ENCODE data around the gene GSTM4.

GSTM4 gene

DNA sequence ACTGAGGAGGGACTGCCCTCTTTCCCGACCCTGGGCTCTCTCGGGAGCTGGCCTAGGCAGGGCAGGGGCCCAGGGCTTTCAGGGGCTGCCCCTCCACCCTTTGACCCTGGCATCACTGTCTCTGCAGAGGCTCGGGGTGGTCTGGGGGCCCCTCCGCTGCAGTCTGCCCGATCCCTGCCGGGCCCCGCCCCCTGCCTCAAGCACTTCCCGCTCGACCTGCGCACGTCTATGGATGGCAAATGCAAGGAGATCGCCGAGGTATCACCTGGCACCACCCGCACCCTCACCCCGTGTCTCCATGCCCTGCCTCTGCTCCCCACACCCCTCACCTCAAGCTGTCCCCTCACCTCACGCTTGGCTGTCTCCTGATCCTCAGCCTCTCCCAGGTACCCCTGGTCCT is 30.7 kb upstream of the GSTM4 start:
- no peak for DNase-seq

DNA sequence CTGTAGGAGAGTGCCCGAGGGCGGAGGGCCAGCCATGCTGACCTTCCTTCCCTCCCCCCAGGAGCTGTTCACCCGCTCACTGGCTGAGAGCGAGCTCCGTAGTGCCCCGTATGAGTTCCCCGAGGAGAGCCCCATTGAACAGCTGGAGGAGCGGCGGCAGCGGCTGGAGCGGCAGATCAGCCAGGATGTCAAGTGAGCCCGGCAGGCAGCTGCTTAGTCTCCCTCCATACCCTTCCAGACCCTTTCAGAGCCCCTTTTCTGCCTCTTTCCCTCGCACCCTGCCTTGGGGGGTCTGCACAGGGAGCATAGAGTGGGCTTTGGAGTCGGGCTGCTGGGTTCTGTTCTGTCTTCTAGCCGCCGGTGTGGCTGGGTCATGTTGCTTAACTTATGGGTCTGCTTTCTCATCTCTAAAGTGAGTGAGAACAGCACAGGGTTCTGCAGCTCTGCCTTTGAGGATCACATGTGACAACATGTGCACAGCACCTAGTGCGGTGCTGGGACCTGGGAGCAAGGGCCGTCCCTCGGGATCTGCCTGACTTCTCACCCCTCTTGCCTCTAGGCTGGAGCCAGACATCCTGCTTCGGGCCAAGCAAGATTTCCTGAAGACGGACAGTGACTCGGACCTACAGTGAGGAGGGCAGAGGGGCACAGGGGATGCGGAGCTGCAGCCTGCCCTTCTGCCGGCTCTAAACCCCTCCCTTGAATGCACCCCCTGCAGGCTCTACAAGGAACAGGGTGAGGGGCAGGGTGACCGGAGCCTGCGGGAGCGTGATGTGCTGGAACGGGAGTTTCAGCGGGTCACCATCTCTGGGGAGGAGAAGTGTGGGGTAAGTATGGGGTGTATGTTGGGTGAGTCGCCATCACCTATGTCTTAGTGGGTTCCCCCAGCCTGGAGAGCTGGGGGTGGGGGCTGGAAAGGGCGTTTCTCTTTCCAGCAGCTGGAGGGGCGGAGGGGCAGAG is 30.0 kb upstream of the GSTM4 start:
- no peak for DNase-seq

DNA sequence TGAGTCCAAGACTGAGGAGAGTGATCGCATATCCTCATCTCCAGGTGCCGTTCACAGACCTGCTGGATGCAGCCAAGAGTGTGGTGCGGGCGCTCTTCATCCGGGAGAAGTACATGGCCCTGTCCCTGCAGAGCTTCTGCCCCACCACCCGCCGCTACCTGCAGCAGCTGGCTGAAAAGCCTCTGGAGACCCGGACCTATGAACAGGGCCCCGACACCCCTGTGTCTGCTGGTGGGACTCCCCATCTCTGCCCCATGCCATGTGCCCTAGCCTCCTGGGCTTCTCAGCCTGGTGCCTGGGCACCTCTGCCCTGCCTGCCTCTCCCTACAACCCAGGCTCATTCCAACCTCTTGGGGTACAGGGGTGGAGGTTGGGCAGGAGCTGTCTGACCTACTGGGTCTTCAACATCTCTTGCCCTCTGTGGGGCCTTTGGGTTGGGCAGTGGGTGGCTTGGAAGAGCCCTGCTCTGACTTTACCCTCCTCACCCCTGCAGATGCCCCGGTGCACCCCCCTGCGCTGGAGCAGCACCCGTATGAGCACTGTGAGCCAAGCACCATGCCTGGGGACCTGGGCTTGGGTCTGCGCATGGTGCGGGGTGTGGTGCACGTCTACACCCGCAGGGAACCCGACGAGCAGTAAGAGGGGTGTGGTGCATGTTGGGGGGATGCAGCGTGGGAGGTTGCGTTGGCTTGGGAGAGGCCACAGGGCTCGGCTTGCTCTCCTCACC is 29.1 kb upstream of the GSTM4 start:
- DNase-seq, result no peak

DNA sequence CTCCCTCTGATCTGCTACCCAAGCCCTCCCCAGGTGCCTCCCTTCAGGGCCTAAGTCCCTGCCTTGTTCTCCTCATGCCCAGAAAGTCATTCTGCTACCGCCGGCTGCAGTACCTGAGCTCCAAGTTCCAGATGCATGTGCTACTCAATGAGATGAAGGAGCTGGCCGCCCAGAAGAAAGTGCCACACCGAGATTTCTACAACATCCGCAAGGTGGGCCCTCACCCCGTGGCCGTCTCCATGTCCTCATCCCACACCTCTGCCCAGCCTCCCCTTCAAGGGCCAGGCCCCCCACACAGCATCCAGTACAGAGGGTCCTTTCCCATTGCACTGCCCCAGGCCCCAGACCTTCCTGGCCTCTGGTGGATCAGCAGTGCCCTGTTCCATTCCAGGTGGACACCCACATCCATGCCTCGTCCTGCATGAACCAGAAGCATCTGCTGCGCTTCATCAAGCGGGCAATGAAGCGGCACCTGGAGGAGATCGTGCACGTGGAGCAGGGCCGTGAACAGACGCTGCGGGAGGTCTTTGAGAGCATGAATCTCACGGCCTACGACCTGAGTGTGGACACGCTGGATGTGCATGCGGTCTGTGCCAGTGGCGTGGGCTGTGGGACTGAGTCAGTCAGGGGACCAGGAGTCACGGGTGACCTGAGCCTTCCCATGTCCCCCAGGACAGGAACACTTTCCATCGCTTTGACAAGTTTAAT is 28.1 kb upstream of the GSTM4 start:
- no peak for DNase-seq

DNA sequence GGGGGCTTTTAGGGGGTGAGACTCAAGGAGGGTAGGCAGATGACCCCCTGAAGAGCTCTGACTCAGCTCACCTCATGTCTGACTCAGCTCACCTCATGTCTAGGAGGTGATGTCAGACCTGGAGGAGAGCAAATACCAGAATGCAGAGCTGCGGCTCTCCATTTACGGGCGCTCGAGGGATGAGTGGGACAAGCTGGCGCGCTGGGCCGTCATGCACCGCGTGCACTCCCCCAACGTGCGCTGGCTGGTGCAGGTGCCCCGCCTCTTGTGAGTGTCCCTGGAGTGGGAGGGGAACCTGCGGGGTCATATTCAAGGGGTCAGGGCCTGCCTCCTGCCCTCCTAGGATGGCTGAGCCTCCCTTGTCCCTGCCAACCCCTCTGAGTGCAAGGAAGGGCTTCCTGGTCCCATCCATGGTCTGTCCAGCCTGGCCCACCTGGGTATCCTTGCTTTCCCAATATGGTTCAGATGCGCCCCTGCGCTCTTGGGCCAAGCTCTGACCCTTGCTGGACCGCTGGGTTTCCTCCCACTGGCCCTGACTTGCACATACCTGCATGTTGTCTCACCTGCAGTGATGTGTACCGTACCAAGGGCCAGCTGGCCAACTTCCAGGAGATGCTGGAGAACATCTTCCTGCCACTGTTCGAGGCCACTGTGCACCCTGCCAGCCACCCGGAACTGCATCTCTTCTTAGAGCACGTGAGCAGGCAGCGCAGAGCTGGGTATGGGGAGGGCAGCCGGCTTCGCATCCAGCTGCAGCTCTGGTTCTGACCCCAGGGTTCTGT is 27.2 kb upstream of the GSTM4 start:
- no peak for DNase-seq

DNA sequence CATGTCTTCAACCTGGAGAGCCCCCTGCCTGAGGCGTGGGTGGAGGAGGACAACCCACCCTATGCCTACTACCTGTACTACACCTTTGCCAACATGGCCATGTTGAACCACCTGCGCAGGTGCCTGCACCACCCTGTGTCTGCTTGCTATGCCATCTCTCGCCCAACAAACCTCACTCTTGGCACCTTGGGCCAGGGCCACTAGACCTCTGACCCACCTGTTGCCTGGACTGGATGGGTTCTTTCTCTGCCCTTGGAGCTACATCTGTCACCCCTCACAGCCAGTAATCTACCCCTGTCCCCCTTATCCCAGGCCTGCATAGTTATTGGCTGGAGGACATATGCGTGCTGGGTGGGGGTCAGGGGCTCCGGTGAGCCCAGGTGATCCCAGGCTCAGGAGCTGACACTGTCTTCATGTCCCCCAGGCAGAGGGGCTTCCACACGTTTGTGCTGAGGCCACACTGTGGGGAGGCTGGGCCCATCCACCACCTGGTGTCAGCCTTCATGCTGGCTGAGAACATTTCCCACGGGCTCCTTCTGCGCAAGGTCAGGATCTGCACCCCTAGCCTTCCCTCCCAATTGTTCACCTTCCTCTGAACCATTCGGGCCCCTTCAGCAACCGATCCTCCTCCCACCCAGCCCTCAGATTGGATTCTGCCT is 26.4 kb upstream of the GSTM4 start:
- DNase-seq, result no peak

DNA sequence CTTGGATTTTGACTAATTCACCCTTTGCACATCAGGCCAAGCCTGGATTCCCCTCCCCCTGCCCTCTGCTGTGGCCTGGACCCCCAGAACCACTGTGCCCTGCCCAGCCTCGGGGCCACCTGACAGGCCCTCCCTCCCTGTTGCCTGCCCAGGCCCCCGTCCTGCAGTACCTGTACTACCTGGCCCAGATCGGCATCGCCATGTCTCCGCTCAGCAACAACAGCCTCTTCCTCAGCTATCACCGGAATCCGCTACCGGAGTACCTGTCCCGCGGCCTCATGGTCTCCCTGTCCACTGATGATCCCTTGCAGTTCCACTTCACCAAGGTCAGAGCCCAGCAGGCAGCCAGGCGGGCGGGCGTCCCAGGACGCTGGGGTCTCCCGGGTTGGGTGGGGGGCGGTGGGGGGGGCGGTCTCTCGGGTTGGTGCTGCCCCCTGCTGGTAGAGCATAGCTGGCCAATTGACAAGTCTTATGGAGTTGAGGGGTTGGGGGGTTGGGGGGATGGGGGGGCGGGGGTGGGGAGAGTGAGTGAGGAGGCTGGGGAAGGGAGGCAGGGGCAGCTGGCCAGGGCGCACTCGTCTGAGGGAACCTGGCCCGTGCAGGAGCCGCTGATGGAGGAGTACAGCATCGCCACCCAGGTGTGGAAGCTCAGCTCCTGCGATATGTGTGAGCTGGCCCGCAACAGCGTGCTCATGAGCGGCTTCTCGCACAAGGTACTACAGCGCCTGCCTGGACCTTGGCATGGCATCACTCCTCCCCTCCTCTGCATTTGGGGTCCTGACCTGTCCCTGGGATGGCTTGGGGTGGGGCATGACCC is 25.6 kb upstream of the GSTM4 start:
- no peak for DNase-seq

DNA sequence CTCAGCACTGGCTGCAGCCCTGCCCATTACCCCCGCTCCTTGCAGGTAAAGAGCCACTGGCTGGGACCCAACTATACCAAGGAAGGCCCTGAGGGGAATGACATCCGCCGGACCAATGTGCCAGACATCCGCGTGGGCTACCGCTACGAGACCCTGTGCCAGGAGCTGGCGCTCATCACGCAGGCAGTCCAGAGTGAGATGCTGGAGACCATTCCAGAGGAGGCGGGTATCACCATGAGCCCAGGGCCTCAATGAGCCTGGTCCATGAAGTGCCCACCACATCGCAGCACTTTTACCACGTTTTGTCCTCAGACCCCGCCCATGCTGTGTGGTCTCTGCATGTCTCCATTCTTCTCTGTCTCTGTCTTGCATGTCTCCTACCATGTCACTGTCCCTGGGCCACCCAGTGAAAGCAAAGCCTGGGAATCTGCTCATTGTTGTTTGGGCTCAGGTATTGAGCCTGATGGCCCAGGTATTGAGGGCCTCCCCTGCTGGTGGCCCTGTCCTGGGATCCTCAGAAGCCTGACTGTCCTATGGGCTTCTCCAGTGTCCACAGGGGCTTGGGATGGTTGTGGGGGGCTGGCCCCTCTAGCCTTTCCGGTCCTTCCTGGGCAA is 24.9 kb upstream of the GSTM4 start:
- DNase-seq, result no peak

DNA sequence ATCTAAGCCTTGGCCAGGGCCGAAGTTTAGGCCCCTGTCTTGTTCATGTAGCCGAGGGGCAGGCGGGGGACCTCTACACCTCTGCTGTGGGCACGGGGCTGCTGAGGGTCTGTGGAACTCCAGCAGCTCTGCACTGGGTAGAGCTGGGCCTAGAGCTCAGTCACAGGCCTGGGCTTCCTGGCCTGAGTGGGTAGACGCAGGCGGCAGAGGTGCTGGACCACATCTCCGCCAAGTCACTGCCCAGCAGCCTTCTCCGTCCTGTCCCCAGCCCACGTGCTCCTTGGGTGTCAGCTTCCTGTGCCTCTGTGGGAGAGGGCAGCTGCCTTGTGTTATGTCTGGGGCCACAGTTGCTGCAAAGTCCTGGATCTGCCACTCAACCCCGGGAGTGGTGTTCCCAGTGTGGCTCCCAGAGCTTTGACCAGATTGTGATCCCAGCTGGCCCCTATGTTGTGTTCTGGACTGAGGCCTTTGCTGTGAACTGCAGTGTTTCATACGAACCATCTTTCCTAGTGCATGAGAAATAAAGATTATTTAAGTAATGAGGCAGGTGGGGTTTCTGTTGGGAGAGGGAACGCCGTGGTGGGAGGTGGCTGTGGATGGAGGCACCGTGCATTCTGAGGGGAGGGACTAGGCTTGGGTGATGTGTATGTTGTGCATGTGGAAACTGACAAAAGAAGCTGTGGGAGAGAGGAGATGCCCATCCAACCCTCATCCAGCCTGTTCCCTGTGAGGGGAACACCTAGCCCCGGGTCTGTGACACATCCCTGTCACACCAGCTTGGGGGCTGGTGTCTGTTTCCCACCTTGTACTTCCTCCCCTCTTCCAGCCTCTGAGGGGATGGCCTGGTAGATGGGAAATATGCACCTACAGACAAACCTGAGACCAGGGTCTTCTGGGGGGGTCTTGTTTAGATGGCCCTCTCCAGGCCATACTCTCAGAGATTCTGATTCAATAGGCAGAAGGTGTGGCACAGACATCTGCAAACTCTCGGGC is 24.1 kb upstream of the GSTM4 start:
- no peak for DNase-seq

DNA sequence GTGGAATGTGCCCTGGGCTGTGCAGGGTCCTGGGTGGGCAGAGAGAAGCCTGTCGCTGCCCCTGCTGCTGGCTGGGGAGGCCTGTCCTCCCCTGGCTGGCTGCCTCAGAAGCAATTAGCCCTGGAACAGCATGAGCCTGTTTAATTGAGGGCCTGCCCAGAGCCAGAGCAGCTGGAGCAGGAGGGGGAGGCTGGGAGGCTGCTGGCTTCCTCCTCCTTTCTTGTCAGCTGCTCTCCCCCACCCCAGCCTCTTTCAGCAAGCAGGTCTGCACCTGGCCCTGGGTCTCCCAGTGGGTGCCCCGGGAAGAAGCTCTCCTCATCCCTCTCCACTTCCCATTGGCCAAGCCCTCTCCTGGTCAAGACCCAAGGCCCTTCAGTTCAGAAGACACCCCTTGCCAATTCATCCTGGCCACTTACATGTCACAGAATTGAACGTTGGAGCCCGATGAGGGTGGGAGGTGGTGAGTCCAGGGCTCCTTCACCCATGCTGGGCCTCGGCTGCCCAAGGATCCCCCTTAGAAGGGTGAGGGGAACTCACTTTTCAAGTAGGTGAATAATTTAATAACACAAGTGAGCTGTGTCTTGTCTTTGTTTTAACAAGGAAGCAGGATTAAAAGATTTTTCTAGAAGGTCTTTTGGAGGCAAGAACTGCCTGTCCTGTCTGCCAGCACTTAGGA is 23.1 kb upstream of the GSTM4 start:
- DNase-seq, result peak; percentile 89

DNA sequence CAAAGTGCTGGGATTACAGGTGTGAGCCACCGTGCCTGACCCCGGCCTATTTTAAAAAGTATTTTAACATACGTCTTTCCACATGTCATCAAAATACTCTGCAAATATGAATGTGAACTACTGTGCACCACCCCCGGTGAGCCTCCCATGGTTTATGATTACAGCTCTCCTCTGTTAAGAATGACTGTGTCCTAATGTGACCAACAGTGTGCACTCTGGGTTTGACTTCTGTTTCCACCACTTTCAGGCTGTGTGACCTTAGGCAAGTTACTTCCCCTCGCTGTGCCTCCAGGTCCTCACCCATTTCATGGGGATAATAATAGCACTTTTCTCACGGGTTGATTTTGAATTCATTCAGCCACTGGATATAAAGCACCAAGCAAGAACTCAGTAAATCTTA is 21.6 kb upstream of the GSTM4 start:
- DNase-seq, result no peak

DNA sequence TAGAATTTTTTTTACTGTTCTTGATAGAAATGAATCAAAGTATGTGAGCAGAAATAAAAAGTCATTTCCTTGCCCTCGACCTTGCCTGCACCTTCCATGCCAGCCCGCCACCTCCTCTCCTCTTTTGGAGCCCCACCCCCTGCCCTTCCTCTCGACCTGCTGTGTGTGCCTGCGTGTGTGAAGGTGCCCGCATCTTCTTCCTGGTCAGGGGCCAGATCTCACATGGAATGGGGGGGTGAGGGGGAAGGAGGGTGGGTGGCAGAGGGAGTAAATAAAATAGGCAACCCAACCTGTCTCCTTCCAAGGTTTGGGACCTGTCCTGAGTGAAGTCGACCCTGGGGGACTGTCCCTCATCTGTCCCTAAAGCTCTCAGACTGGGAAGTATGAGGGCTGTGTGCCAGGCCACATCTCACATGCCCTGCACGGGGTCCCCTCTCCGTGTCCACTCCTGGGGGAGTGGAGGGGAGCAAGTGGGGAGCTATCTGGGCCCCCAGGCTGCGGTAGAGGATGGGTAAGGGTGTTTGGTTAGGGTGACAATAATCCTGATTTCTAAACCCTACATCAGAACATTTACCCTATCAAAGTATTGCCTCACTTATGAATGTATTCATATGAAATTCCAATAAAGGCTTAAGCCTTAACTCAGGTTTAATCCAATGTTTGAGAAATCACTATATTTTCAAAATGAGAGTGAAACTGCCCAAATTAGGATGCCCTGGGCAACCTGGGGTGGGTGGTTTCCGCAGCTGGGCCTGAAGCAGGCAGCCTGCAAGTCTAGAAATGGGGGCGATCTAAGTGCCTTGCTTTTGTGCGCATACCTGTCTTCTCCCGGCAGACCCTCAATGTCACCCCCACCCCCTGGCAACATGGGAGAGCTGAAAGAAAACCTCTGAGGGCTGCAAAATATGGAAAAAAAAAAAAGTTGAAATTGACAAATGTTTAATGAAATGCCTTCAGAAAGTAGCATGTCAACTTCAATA is 20.8 kb upstream of the GSTM4 start:
- DNase-seq, result no peak

DNA sequence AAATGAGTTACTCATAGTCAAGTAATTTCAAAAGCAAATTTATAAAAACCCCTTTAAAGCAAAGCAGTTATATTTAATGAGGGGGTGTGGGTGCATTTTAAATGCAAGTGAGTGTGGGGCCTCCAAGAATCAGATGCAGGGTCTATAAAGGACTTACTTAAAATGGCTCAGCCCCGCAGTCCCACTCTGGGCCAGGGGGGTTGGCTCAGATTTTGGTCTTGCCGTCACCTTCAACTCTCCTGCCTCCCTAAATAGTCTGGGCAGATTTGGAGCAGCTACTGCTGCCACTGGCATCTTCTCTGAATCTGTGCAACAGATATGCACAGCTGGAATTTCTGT is 20.1 kb upstream of the GSTM4 start:
- DNase-seq, result no peak

DNA sequence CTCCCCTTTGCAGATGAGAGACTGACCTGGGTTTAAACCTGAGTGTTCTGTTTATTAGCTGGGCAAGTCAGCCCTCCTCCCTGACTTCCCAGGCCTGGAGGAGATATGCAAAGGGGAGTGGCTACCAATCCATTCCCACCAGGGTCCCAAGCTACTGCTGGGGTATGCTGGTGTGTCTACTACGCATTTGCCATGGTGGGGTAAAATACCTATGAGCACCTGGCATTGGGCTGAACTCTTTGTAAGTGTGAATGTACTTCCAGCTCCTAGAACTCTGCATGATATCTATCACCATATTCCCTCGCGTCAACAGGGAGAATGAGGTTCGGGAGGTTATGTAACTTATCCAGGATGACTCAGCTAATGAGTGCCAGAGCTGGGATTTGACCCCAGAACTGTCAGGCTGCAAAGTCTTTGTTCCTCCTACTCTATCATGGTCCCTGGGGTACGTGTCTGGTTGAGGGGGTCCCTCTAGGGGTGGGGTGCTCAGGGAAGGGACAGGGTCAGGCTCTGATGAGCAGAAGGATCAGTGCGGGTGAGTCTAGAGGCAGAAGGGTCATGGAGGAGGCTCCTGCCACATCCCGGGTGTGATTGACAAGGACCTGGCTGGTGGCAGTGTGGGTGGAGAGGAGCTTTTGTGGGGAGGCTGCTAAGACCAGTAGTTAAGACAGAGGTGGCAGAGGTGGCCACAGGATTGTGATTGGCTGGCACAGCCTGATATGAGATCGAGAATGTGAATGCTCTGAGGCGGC is 19.5 kb upstream of the GSTM4 start:
- no peak for DNase-seq

DNA sequence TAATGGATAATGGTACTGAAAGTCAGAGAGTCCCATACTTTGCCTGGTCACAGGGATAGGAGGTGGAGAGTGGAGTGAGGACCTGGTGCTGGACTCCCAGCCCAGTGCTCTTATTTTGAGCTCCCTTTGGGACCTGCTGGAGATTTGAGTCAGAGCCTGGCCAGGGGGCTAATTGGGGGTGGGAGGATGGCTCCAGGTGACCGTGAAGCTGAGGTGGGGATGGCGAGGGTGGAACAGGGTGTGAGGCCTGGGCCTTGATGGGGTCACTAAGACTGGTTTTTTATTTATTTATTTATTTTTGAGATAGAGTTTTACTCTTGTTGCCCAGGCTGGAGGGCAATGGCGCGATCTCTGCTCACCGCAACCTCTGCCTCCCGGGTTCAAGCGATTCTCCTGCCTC is 18.5 kb upstream of the GSTM4 start:
- DNase-seq, result no peak

DNA sequence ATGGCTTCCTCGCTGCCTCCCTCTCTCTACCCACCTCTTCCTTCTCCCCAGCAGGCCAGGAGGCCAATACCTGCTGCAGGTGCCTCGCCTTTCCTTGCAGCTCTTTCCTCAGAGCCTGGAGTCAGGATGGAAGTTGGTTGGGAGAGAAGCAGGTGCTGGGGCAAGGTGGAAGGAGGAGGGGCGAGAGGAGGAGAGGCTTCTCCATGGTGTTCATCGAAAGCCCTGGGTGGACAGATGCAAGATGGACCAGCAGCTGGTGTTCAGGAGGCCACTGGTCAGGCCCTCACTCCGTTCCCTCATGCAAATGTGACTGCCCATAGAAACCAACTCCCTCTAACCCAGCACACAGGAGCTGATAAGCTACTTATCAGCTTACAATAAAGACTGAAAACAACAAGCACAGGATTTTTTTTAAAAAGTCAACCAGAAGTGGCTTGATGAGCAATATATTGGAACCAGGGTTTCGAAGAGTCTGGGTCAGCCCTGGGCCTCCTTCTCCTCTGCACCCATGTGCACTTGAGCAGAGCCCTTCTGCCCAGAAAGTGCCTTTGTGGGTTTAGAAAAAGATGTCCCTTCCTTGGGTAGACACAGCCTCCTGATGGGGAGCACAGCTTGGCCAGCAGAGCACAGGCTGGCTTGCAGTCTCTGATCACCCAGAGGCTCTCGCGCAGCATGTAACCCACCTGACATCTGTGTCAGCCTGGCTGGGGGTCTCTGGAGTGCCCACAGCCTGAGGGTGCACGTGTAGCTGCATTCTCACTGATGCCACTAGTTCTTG is 16.6 kb upstream of the GSTM4 start:
- DNase-seq, result no peak

Measured in NCI-H1092 (cell line).